GM10248 (cell line): ENCODE measurements around the gene SLC10A7.
A peak's percentile ranks its signal among the peaks of the same experiment; 100 is the strongest.

Source experiments
- CTCF ChIA-PET: fragments of 300-600 bp; sonication (Branson Sonifier 250); formaldehyde crosslinking; extraction: SDS; loops from one replicate; lab custom pipeline; 2021; ENCODE audit warnings: antibody characterized with exemption; lab: Yijun Ruan, JAX
- POLR2A ChIA-PET: fragments of 350-650 bp; sonication (Branson Sonifier 250); formaldehyde crosslinking; extraction: SDS; loops from one replicate; lab custom pipeline; 2020; ENCODE audit warnings: antibody characterized with exemption; lab: Yijun Ruan, JAX
- DNase-seq: peaks from one replicate; pipeline ENCODE4 v3.0.0; 2012; ENCODE audit errors: extremely low spot score
- TF ChIP-seq, protein P1 (sequence below): IDR thresholded peaks from 2 replicates; pipeline ENCODE4 v1.5.1; 2012; ENCODE audit warnings: mild to moderate bottlenecking, low read depth; ENCODE audit errors: extremely low read depth, missing control alignments, control extremely low read depth

Gene SLC10A7

DNA sequence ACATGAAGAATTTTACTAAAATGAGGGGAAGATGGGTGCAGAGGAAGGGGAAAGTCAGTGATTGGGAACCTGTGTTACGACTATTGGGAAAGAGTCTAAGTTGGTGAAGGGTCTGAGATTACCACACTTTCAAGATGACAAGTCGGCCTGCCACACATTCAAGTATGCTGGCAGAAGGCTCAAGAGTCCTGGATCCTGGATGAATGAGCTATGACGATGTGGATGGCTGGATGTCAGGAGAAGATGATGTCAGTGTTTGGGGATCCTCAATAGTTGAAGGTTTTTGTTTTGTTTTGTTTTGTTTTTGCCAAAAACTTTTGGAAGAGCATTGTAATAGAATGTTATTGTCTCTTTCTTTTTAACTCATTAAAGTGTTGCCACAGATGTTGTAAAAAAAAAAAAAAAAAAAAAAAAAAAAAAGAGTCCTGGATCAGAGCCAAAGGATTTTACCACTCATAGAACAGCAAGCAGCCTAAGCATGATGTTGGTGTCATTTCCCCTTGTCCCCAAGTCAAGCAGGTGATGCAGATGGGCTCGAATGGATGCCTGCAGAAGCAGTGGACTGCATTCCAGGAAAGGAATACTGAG lies 186.8 kb downstream of the SLC10A7 start:
- CTCF ChIA-PET = interaction anchor here (0.8 to 1.2 kb wide), 3 partner anchors 9 to 23 kb away, joined by 3 read pairs; no protein-coding TSS in a partner anchor

DNA sequence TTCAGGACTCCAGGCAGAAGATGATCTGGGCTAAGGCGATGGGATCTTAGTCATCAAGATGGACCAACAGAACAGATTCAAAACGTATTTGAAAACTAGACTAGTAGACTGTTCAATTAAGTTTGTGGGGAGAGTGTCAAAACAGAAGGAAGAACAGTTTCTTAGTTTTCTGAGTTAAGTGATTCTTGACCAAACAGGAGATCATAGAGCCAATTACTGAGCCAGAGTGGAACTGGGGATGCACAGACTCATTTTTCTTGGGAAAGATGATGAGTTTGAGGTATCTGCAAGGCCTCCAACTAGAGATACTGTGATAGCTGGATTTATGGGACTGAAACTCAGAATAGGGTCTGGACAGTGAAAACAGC lies 187.9 kb downstream of the SLC10A7 start:
- DNase-seq = no peak
- ChIA-PET CTCF (interaction anchor here (0.7 to 1.6 kb wide), 6 partner anchors 8 to 90 kb away, joined by 3 to 4 read pairs (median 4); no protein-coding TSS in a partner anchor), POLR2A (no interaction called here)
- TF ChIP-seq, protein P1, sequence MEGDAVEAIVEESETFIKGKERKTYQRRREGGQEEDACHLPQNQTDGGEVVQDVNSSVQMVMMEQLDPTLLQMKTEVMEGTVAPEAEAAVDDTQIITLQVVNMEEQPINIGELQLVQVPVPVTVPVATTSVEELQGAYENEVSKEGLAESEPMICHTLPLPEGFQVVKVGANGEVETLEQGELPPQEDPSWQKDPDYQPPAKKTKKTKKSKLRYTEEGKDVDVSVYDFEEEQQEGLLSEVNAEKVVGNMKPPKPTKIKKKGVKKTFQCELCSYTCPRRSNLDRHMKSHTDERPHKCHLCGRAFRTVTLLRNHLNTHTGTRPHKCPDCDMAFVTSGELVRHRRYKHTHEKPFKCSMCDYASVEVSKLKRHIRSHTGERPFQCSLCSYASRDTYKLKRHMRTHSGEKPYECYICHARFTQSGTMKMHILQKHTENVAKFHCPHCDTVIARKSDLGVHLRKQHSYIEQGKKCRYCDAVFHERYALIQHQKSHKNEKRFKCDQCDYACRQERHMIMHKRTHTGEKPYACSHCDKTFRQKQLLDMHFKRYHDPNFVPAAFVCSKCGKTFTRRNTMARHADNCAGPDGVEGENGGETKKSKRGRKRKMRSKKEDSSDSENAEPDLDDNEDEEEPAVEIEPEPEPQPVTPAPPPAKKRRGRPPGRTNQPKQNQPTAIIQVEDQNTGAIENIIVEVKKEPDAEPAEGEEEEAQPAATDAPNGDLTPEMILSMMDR = no peak

More for the DNA sequence above, 186.8 kb downstream of the SLC10A7 start:
- DNase-seq = no peak
- POLR2A ChIA-PET = interaction anchor here (0.7 kb wide), 1 partner anchor 546 kb away, joined by 11 read pairs; no protein-coding TSS in a partner anchor
- TF ChIP-seq, protein P1 = no peak

DNA sequence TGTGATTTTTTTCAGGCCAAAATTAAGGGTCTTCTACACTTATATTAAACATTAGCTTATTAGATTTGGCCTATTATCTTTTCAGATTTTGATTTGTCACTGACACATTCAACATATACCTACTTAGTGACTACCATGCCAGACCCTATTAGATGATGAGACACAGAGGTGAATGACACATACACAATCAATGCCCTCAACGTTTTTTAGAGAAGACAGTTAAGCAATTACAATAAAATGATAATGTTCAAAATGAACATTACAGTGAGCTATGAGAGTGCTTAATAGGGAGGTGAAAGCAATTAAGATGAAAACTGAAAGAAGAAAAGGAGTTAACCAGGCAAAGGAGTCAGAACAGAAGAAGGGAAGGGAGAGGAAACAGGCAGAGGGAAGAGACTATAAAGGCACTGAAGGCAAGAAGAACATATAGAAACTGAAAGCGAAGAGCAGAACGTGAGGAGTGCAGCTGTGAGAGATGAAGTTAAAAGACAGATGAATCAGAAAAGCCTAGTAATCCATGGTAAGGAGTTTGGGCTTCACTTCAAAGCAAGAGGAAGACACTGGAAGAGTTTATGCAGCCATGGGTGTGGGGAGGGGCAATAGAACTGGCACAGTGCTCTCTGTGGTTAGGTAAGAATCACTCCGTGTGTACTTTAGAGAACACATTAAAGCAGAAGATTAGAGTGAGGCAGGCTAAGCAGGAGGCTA lies 188.4 kb downstream of the SLC10A7 start:
- TF ChIP-seq, protein P1 = no peak
- POLR2A ChIA-PET = no interaction called here
- CTCF ChIA-PET = interaction anchor here (1.0 to 1.8 kb wide), 6 partner anchors 7 to 89 kb away, joined by 3 to 5 read pairs (median 4); no protein-coding TSS in a partner anchor
- peak; percentile 31 for DNase-seq

DNA sequence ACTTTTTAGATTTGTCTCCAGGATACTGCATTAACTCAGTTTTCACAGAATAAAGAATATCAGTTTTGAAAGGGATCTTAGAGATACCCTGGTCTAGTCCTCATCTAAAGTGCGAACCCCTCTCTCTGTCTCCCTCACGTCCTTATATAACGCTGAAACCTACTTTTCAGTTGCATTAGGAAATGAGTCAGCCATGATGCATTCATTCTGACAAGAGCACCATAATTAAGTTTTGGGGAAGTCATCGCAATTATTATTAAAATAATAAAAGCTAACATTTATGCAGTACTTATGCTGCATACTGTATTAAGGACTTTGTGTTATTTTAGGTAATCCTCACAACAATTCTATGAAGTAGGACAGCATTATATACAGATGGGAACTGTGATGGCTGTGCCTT lies 191.3 kb downstream of the SLC10A7 start:
- DNase-seq = no peak
- POLR2A ChIA-PET = no interaction called here
- CTCF ChIA-PET = interaction anchor here (0.8 to 2.1 kb wide), 7 partner anchors 10 to 66 kb away, joined by 3 to 5 read pairs (median 4); no protein-coding TSS in a partner anchor
- TF ChIP-seq, protein P1 = no peak

DNA sequence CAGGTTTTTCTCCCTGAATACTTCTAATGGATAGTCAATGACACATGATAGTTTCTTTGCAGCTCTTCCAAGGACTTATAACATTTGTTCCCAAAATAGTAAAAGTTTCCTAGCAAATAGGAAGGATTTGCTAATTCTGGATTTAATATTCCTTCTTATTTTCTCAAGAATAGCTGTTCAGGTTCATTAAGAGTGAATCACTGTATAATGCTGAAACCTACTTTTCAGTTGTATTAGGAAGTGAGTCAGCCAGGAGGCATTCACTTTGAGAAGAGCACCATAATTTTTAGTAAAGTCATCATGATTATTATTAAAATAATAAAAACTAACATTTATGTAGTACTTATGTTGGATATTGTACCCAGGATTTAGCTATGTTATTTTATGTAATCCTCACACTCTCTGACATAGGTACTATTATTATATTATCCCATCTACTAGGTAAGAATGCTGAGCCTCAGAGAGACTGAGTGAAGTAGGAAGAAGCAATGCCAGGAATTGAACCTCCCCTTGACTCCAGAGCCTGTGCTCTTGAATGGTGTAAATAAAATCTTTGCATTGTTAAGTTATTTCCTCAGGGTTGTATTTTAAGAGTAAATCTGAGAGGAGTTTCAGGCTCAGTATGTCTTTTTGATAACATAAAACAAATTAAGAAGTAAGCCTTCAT lies 192.6 kb downstream of the SLC10A7 start:
- CTCF ChIA-PET = interaction anchor here (0.7 to 2.1 kb wide), 8 partner anchors 9 to 65 kb away, joined by 3 to 8 read pairs (median 4); no protein-coding TSS in a partner anchor
- POLR2A ChIA-PET = no interaction called here
- TF ChIP-seq, protein P1 = no peak
- no peak for DNase-seq

DNA sequence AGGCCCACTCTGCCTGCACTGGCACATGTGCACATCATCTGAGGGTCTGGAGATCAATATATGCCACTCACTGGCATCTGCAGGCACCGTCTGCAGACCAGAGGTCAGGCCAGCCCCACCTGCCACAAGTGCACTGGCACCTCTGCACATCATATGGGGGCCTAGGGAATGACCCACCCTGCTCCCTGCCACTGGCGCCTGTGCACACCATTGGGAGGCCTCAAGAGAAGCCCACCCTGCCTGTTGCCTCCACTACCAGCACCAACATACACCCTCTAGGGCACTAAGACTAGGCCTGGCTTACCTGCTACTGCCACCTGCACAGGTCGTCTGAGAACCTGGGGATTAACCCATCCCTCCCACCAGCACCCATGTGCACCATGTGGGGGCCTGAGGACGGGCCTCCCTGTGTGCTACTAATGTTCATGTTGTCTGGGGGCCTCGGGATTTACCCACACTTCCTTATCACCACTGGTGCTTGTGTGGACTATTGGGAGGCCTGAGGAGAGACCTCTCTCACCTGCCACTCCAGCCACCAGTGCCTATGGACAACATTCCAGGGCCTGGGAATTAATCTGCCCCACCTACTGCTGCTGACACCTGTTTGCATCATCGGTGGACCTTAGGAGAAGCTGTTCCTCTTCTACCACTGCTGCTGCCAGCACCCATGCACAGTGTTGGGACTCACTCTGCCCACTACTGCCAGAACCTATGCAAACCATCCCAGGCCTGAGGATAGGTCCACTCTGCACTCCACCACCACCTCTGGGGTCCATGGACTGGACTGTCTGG lies 193.7 kb downstream of the SLC10A7 start:
- DNase-seq = no peak
- CTCF ChIA-PET = interaction anchor here (0.7 to 2.1 kb wide), 5 partner anchors 7 to 53 kb away, joined by 3 to 8 read pairs (median 4); no protein-coding TSS in a partner anchor
- POLR2A ChIA-PET = no interaction called here
- TF ChIP-seq, protein P1 = no peak
